H1 (cell line): ENCODE data around the gene LSM11. TPM values are rescaled to one million over a fixed set of nuclear protein-coding genes. Genes with fewer than 3 reads are reported as not detected.

Experiments used
- CTCF ChIA-PET: fragments of 300-600 bp; sonication (Branson Sonifier 250); formaldehyde crosslinking; loops from one replicate; lab custom pipeline; 2021; ENCODE audit not compliant: partially characterized antibody; lab: Charles Lee
- POLR2A ChIA-PET: fragments of 300-600 bp; sonication (Branson Sonifier 250); formaldehyde crosslinking; loops from one replicate; lab custom pipeline; 2021; ENCODE audit warnings: inconsistent platforms; ENCODE audit not compliant: partially characterized antibody; lab: Charles Lee
- DNase-seq, 2 experiments: peaks; one replicate each; pipeline versions ENCODE4 v3.0.0 to v3.0.0-alpha.2; 2010 to 2022; ENCODE audit warnings: low spot score in 2 of 2, low read depth in 1 of 2, mixed read lengths in 1 of 2
- FAIRE-seq: peaks from 2 replicates; lab custom pipeline; 2011; peaks lifted over from hg19 to GRCh38; lab: Jason Lieb, UNC
- H2AFZ ChIP-seq: 2 replicates; pipeline ENCODE4 v1.8.1; 2012; ENCODE audit warnings: low read length, inconsistent platforms
- H2AK5ac ChIP-seq: 2 replicates; pipeline ENCODE4 v1.6.1; 2013; ENCODE audit warnings: low read depth, low read length
- H2BK120ac ChIP-seq: replicated peaks from 2 replicates; pipeline ENCODE3; 2013; ENCODE audit warnings: low read depth, low read length, inconsistent platforms
- H2BK12ac ChIP-seq: 2 replicates; pipeline ENCODE4 v1.6.1; 2013; ENCODE audit warnings: low read depth, low read length
- H2BK15ac ChIP-seq: 2 replicates; pipeline ENCODE4 v1.6.1; 2013; ENCODE audit warnings: low read length
- H2BK20ac ChIP-seq: 2 replicates; pipeline ENCODE4 v1.6.1; 2013; ENCODE audit warnings: low read length
- H2BK5ac ChIP-seq: 2 replicates; pipeline ENCODE4 v1.6.1; 2013; ENCODE audit warnings: low read depth, low read length
- H3K14ac ChIP-seq: 2 replicates; pipeline ENCODE4 v1.6.1; 2013; ENCODE audit warnings: inconsistent platforms; ENCODE audit not compliant: insufficient read length
- H3K18ac ChIP-seq: 2 replicates; pipeline ENCODE4 v1.6.1; 2013; ENCODE audit warnings: low read length; ENCODE audit errors: extremely low read depth
- H3K23ac ChIP-seq: 2 replicates; pipeline ENCODE4 v1.6.1; 2013; ENCODE audit warnings: inconsistent platforms; ENCODE audit not compliant: insufficient read length
- H3K23me2 ChIP-seq: 2 replicates; pipeline ENCODE4 v1.6.1; 2013; ENCODE audit warnings: low read depth, low read length
- H3K27ac ChIP-seq: 2 replicates; pipeline ENCODE4 v1.6.1; 2011; ENCODE audit warnings: low read depth, low read length, inconsistent platforms
- H3K27me3 ChIP-seq, 4 experiments: replicated peaks in 1 of 4; 1 replicate in 1 of 4; 2 replicates in 3 of 4; pipeline versions ENCODE4 v1.6.1 to v1.8.1; 2011 to 2013; ENCODE audit warnings: low read length in 3 of 4, mild to moderate bottlenecking in 3 of 4, inconsistent platforms in 2 of 4, mixed read lengths in 2 of 4, moderate library complexity in 1 of 4; ENCODE audit not compliant: control insufficient read depth in 3 of 4, insufficient read depth in 3 of 4; ENCODE audit errors: extremely low read depth in 1 of 4
- H3K36me3 ChIP-seq, 4 experiments: 2 replicates each; pipeline versions ENCODE4 v1.6.1 to v1.8.1; 2011 to 2013; ENCODE audit warnings: mild to moderate bottlenecking in 4 of 4, low read length in 3 of 4, moderate library complexity in 2 of 4, control low read depth in 1 of 4, inconsistent platforms in 1 of 4; ENCODE audit not compliant: insufficient read depth in 4 of 4, control insufficient read depth in 2 of 4
- H3K4ac ChIP-seq: replicated peaks from 2 replicates; pipeline ENCODE3; 2013; ENCODE audit warnings: low read length, low read depth, mixed read lengths, inconsistent platforms; ENCODE audit not compliant: insufficient read length
- H3K4me1 ChIP-seq, 4 experiments: replicated peaks in 1 of 4; 1 replicate in 1 of 4; 2 replicates in 3 of 4; pipeline versions ENCODE4 v1.6.1 to v1.8.1; 2011 to 2013; ENCODE audit warnings: low read length in 3 of 4, inconsistent platforms in 2 of 4, mixed read lengths in 1 of 4; ENCODE audit not compliant: insufficient read depth in 4 of 4, control insufficient read depth in 3 of 4
- H3K4me2 ChIP-seq, 2 experiments: 2 replicates each; pipeline versions ENCODE4 v1.6.1 to v1.8.1; 2011 to 2013; ENCODE audit warnings: low read depth in 2 of 2, low read length in 2 of 2, control low read depth in 1 of 2, inconsistent platforms in 1 of 2, mild to moderate bottlenecking in 1 of 2; ENCODE audit not compliant: insufficient read depth in 1 of 2
- H3K4me3 ChIP-seq, 4 experiments: fragments of 200-600, 300-600 bp in 1 of 4; sonication (generic), shearing (Covaris generic), sonication (Bioruptor Twin) in 1 of 4; 2 replicates each; pipeline versions ENCODE4 v1.5.1 to v1.8.1; 2011 to 2016; ENCODE audit warnings: low read length in 4 of 4, low read depth in 3 of 4, control low read depth in 2 of 4, inconsistent platforms in 2 of 4, mild to moderate bottlenecking in 2 of 4, mixed read lengths in 1 of 4, moderate library complexity in 1 of 4; ENCODE audit not compliant: insufficient read depth in 2 of 4; ENCODE audit errors: extremely low read depth in 1 of 4
- H3K56ac ChIP-seq: replicated peaks from 2 replicates; pipeline ENCODE3; 2013; ENCODE audit warnings: low read depth, mild to moderate bottlenecking, mixed read lengths, low read length, inconsistent platforms; ENCODE audit not compliant: insufficient read length
- H3K79me1 ChIP-seq: 2 replicates; pipeline ENCODE4 v1.6.1; 2013; ENCODE audit warnings: low read depth, low read length, control low read depth
- H3K79me2 ChIP-seq, 2 experiments: 2 replicates each; pipeline versions ENCODE4 v1.6.1 to v1.8.1; 2012 to 2013; ENCODE audit warnings: low read length in 2 of 2, mild to moderate bottlenecking in 2 of 2, inconsistent platforms in 1 of 2; ENCODE audit not compliant: insufficient read depth in 2 of 2, control insufficient read depth in 1 of 2
- H3K9ac ChIP-seq, 4 experiments: replicated peaks in 1 of 4; 1 replicate in 1 of 4; 2 replicates in 3 of 4; pipeline versions ENCODE4 v1.6.1 to v1.8.1; 2011 to 2013; ENCODE audit warnings: low read depth in 3 of 4, low read length in 3 of 4, control low read depth in 2 of 4, mild to moderate bottlenecking in 2 of 4, moderate library complexity in 2 of 4, inconsistent platforms in 1 of 4; ENCODE audit errors: extremely low read depth in 1 of 4
- H3K9me3 ChIP-seq, 2 experiments: 2 replicates each; pipeline versions ENCODE4 v1.6.1 to v1.8.1; 2012 to 2013; ENCODE audit warnings: mild to moderate bottlenecking in 2 of 2, moderate library complexity in 2 of 2, control low read depth in 1 of 2, inconsistent platforms in 1 of 2, low read depth in 1 of 2, low read length in 1 of 2, mixed read lengths in 1 of 2; ENCODE audit not compliant: insufficient read depth in 2 of 2
- H4K20me1 ChIP-seq, 2 experiments: replicated peaks in 1 of 2; 2 replicates each; pipeline versions ENCODE3 to v1.8.1; 2011 to 2013; ENCODE audit warnings: inconsistent platforms in 2 of 2, low read length in 2 of 2, mild to moderate bottlenecking in 1 of 2; ENCODE audit not compliant: insufficient read depth in 2 of 2, control insufficient read depth in 1 of 2
- H4K5ac ChIP-seq: 2 replicates; pipeline ENCODE4 v1.6.1; 2013; ENCODE audit warnings: low read length, low read depth, mixed read lengths, inconsistent platforms; ENCODE audit not compliant: insufficient read length
- H4K8ac ChIP-seq: 2 replicates; pipeline ENCODE4 v1.8.0; 2013; ENCODE audit warnings: mild to moderate bottlenecking, moderate library complexity, low read length, inconsistent platforms; ENCODE audit not compliant: insufficient read depth; ENCODE audit errors: extremely low read depth
- H4K91ac ChIP-seq: replicated peaks from 2 replicates; pipeline ENCODE3; 2013; ENCODE audit warnings: low read length, mixed read lengths, inconsistent platforms; ENCODE audit not compliant: insufficient read length
- ASH2L ChIP-seq: fragments of 200-600, 300-600 bp; sonication (generic); IDR thresholded peaks from one replicate; pipeline ENCODE4 v1.7.1; 2017; ENCODE audit warnings: low read length
- BRCA1 ChIP-seq: IDR thresholded peaks from 2 replicates; pipeline ENCODE4 v1.6.1; 2012; ENCODE audit warnings: low read depth, low read length, improper control_type of control experiment
- CBX5 ChIP-seq: fragments of 300-800, 300-1000 bp; sonication (generic); IDR thresholded peaks from 2 replicates; pipeline ENCODE4 v1.7.1; 2016; ENCODE audit warnings: antibody characterized with exemption, low read length, low read depth
- GABPA ChIP-seq: IDR thresholded peaks from 2 replicates; pipeline ENCODE4 v1.6.1; 2011; ENCODE audit warnings: mild to moderate bottlenecking, low read length, moderate library complexity, borderline replicate concordance; ENCODE audit not compliant: insufficient read depth
- KDM5A ChIP-seq: fragments of 200-600 bp; IDR thresholded peaks from 2 replicates; pipeline ENCODE4 v1.7.1; 2012; ENCODE audit warnings: mild to moderate bottlenecking, low read length, inconsistent platforms, mixed read lengths
- NRF1 ChIP-seq: IDR thresholded peaks from 2 replicates; pipeline ENCODE4 v1.6.1; 2011; ENCODE audit warnings: mild to moderate bottlenecking, low read depth, low read length, improper control_type of control experiment
- RFX5 ChIP-seq: IDR thresholded peaks from 2 replicates; pipeline ENCODE4 v1.6.1; 2011; ENCODE audit warnings: low read depth, low read length, improper control_type of control experiment, borderline replicate concordance
- SP2 ChIP-seq: IDR thresholded peaks from 2 replicates; pipeline ENCODE4 v1.6.1; 2012; ENCODE audit warnings: mild to moderate bottlenecking, low read length, inconsistent platforms
- SP4 ChIP-seq: IDR thresholded peaks from 2 replicates; pipeline ENCODE4 v1.6.1; 2012; ENCODE audit warnings: low read length, inconsistent platforms
- TBP ChIP-seq: IDR thresholded peaks from 2 replicates; pipeline ENCODE4 v1.6.1; 2011; ENCODE audit warnings: low read depth, low read length, improper control_type of control experiment
- TEAD4 ChIP-seq: IDR thresholded peaks from 2 replicates; pipeline ENCODE4 v1.6.1; 2012; ENCODE audit warnings: low read depth, low read length, inconsistent platforms, mixed read lengths
- YY1 ChIP-seq: IDR thresholded peaks from 2 replicates; pipeline ENCODE4 v1.6.1; 2011; ENCODE audit warnings: low read depth, mild to moderate bottlenecking, low read length
- WGBS, 2 experiments: shearing (Covaris generic) in 1 of 2; methylation state at CpG; one replicate each; pipeline versions ENCODE4 v1.1.6 to v1.1.7; 2013 to 2015; ENCODE audit warnings: low lambda C conversion rate in 2 of 2, mixed read lengths in 2 of 2, inconsistent platforms in 1 of 2, low coverage in 1 of 2, missing lambda C conversion rate in 1 of 2; ENCODE audit not compliant: insufficient replicate concordance in 2 of 2, insufficient coverage in 1 of 2, insufficient read length in 1 of 2; ENCODE audit errors: extremely low coverage in 1 of 2, missing lambda C conversion rate in 1 of 2; 5-methylcytosine and 5-hydroxymethylcytosine counted together
- polyA plus RNA-seq, 7 experiments: library from polyadenylated mRNA; depleted of rRNA in 3 of 7; stranded (reverse) in 5 of 7; unstranded in 2 of 7; fragments of >200 nt in 5 of 7; fragments of 200-250 nt in 2 of 7; gene quantifications; 1 replicate in 5 of 7; 2 replicates in 1 of 7; 4 replicates in 1 of 7; pipeline versions ENCODE4 v1.2.1 to v1.2.3, GENCODE V29; 2011 to 2013; ENCODE audit warnings: missing spikeins in 2 of 7, mixed read lengths in 2 of 7
- total RNA-seq: library from RNA; stranded (reverse); fragmentation: NEBNext Ultra II Directional; extraction: Animal tissue kit (Norgen Biotek cat#: 25700); gene quantifications from 2 replicates; pipeline ENCODE4 v1.2.1, GENCODE V29; 2021
- TF ChIP-seq, protein P1 (sequence below), 3 experiments: IDR thresholded peaks; 1 replicate in 2 of 3; 2 replicates in 1 of 3; pipeline versions ENCODE4 v1.5.1 to v1.6.1; 2011; ENCODE audit warnings: low read length in 3 of 3, mild to moderate bottlenecking in 3 of 3, inconsistent platforms in 2 of 3, low read depth in 1 of 3, moderate library complexity in 1 of 3; ENCODE audit not compliant: insufficient read depth in 1 of 3; ENCODE audit errors: control extremely low read depth in 1 of 3
- TF ChIP-seq, protein P2 (sequence below): IDR thresholded peaks from 2 replicates; pipeline ENCODE4 v1.6.1; 2012; ENCODE audit warnings: inconsistent platforms

LSM11 gene
- total and polyA plus RNA-seq, 2 of the 8 experiments (the other 6 are each of a cell fraction or from before 2014, with no cell fraction given): 1.8 to 3.9 TPM

DNA sequence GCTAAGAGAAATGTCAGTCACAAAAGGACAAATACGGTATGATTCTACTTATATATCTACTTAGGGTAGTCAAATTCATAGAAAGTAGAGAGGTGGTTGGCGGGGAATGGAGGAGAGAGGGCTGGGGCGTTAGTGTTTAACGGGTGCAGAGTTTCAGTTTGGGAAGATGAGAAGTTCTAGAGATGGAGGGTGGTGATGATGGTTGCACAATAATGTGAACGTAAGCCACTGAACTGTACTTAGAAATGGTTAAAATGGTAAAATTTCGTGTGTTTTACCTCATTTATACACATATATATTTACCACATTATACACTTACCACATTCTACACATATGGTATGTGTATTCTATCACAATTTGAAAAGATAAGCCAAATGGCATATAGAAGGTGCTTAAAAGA lies 35.7 kb downstream of the LSM11 start:
- DNase-seq: no peak
- H2BK20ac ChIP-seq: no peak overlapping the region
- no peaks in the 10 kb centered on the region for H3K27me3 ChIP-seq
- no peak overlapping the region for H2BK120ac ChIP-seq
- H3K79me1 ChIP-seq: no peaks in the 10 kb centered on the region
- H3K56ac ChIP-seq: no peak overlapping the region
- no peaks in the 10 kb centered on the region for H3K4me1 ChIP-seq
- no peak overlapping the region for H3K23ac ChIP-seq
- no peak for FAIRE-seq
- no peak overlapping the region for H2BK15ac ChIP-seq
- H4K20me1 ChIP-seq: peaks cover 0 to 1% of the 10 kb centered on the region in 2 experiments
- H4K8ac ChIP-seq: no peak overlapping the region
- no peak overlapping the region for H3K9ac ChIP-seq
- no peak overlapping the region for H3K4me2 ChIP-seq
- H2AFZ ChIP-seq: no peak overlapping the region
- H3K79me2 ChIP-seq: no peaks in the 10 kb centered on the region
- H3K14ac ChIP-seq: no peak overlapping the region
- no peaks in the 10 kb centered on the region for H3K23me2 ChIP-seq
- H3K4me3 ChIP-seq: no peak overlapping the region
- POLR2A ChIA-PET: no interaction called here
- no peaks in the 10 kb centered on the region for H3K9me3 ChIP-seq
- WGBS, 2 experiments: 92% methylated on average over 6 of the region's 6 CpGs; no CpG with 5 or more reads in 1 of the 2 experiments
- H3K36me3 ChIP-seq: no peaks in the 10 kb centered on the region
- no peak overlapping the region for H2BK12ac ChIP-seq
- no peak overlapping the region for H4K91ac ChIP-seq
- no peak overlapping the region for H2AK5ac ChIP-seq
- no peak overlapping the region for H3K4ac ChIP-seq
- H3K18ac ChIP-seq: no peak overlapping the region
- CTCF ChIA-PET: no interaction called here
- H4K5ac ChIP-seq: no peak overlapping the region
- H3K27ac ChIP-seq: no peak overlapping the region
- no peak overlapping the region for H2BK5ac ChIP-seq
- no peak for TF ChIP-seq TEAD4
- no peak for TF ChIP-seq CBX5
- TF ChIP-seq, protein P1, sequence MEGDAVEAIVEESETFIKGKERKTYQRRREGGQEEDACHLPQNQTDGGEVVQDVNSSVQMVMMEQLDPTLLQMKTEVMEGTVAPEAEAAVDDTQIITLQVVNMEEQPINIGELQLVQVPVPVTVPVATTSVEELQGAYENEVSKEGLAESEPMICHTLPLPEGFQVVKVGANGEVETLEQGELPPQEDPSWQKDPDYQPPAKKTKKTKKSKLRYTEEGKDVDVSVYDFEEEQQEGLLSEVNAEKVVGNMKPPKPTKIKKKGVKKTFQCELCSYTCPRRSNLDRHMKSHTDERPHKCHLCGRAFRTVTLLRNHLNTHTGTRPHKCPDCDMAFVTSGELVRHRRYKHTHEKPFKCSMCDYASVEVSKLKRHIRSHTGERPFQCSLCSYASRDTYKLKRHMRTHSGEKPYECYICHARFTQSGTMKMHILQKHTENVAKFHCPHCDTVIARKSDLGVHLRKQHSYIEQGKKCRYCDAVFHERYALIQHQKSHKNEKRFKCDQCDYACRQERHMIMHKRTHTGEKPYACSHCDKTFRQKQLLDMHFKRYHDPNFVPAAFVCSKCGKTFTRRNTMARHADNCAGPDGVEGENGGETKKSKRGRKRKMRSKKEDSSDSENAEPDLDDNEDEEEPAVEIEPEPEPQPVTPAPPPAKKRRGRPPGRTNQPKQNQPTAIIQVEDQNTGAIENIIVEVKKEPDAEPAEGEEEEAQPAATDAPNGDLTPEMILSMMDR (IDR thresholded peaks at IDR 0.05; ENCODE audit: control extremely low read depth in 1 of 3, insufficient read depth in 1 of 3, low read depth in 1 of 3, low read length in 3 of 3): no peak
- no peak for TF ChIP-seq BRCA1
- TF ChIP-seq, protein P2, sequence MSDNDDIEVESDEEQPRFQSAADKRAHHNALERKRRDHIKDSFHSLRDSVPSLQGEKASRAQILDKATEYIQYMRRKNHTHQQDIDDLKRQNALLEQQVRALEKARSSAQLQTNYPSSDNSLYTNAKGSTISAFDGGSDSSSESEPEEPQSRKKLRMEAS: no peak
- TF ChIP-seq YY1: no peak
- TF ChIP-seq RFX5: no peak
- TF ChIP-seq TBP: no peak
- TF ChIP-seq ASH2L: no peak
- TF ChIP-seq SP2: no peak
- no peak for TF ChIP-seq NRF1
- TF ChIP-seq SP4: no peak
- no peak for TF ChIP-seq GABPA
- no peak for TF ChIP-seq KDM5A
